Esophagus squamous epithelium (tissue), 5 donors: ENCODE data around the gene MBD5. TPM values are rescaled to one million over a fixed set of nuclear protein-coding genes. Genes with fewer than 3 reads are reported as not detected.

Experiments used
- DNase-seq: peaks from one replicate; lab custom pipeline; 2025; lab: John Stamatoyannopoulos, UW
- H3K27ac ChIP-seq, 4 donors: fragments of 200-600 bp; sonication (generic); one replicate each; pipeline ENCODE4 v1.5.1; 2016 to 2019; ENCODE audit warnings: mild to moderate bottlenecking in 1 of 4
- H3K27me3 ChIP-seq, 4 donors: fragments of 200-600 bp; sonication (generic); 1 replicate in 3 of 4; 2 replicates in 1 of 4; pipeline versions ENCODE4 v1.5.1 to v1.6.0; 2017 to 2021; ENCODE audit warnings: antibody characterized with exemption in 1 of 4
- H3K36me3 ChIP-seq, 3 donors: fragments of 200-600 bp; sonication (generic); one replicate each; pipeline ENCODE4 v1.5.1; 2016 to 2019
- H3K4me1 ChIP-seq, 3 donors: fragments of 200-600 bp; sonication (generic); one replicate each; pipeline ENCODE4 v1.5.1; 2017 to 2019
- H3K4me3 ChIP-seq, 4 donors: fragments of 200-600 bp; sonication (generic); 1 replicate in 3 of 4; 2 replicates in 1 of 4; pipeline ENCODE4 v1.5.1; 2016 to 2019; ENCODE audit warnings: mild to moderate bottlenecking in 2 of 4, moderate library complexity in 1 of 4
- H3K9me3 ChIP-seq, 3 donors: fragments of 200-600 bp; sonication (generic); one replicate each; pipeline ENCODE4 v1.5.1; 2016 to 2019
- CTCF ChIP-seq, 6 experiments: fragments of 450-650 bp in 4 of 6; fragments of 200-600 bp in 2 of 6; sonication (generic) in 2 of 6; IDR thresholded peaks; one replicate each; pipeline ENCODE4 v1.5.1; 2016 to 2019; ENCODE audit warnings: antibody characterized with exemption in 6 of 6, mild to moderate bottlenecking in 4 of 6, moderate library complexity in 4 of 6
- POLR2A ChIP-seq, 4 donors: fragments of 450-650 bp; IDR thresholded peaks; one replicate each; pipeline ENCODE4 v1.6.1; 2017; ENCODE audit warnings: antibody characterized with exemption in 4 of 4, mild to moderate bottlenecking in 4 of 4, moderate library complexity in 3 of 4
- WGBS, 2 donors: methylation state at CpG; one replicate each; pipeline ENCODE4 v1.1.5; 2018; 5-methylcytosine and 5-hydroxymethylcytosine counted together
- intact Hi-C: fragments of 100-400 bp; cut with DNase I; formaldehyde crosslinking; loops from one replicate; pipeline ENCODE4 v1.15.0; 2022
- total RNA-seq, 4 donors: library from RNA; depleted of rRNA; stranded (reverse); fragments of >200 nt; gene quantifications; one replicate each; pipeline ENCODE4 v1.1.0, GENCODE V29; 2016
- donor health status: DM: yes; HTN: yes; CAD: no.

Gene MBD5
- total RNA-seq, 4 donors from 2014 or later = 11.8 to 23.8 (median 14.0) TPM

GRCh38 chr2:148067801-148068200 lies 46.9 kb downstream of the MBD5 start:
- no peaks in the 10 kb centered on the region for H3K27me3 ChIP-seq
- intact Hi-C loops = no loop called here
- no peak for DNase-seq
- WGBS, 2 donors = 100% methylated on average over 1 of the region's 1 CpG; no CpG with 5 or more reads in 1 of the 2 donors
- no peak for TF ChIP-seq POLR2A (IDR thresholded peaks at IDR 0.05)
- TF ChIP-seq CTCF (IDR thresholded peaks at IDR 0.05) = no peak
- no peak overlapping the region for H3K27ac ChIP-seq
- H3K9me3 ChIP-seq = no peaks in the 10 kb centered on the region
- peaks cover 0 to 10% (median 0%) of the 10 kb centered on the region in 3 donors for H3K4me1 ChIP-seq
- H3K36me3 ChIP-seq = no peaks in the 10 kb centered on the region
- no peak overlapping the region for H3K4me3 ChIP-seq

DNA sequence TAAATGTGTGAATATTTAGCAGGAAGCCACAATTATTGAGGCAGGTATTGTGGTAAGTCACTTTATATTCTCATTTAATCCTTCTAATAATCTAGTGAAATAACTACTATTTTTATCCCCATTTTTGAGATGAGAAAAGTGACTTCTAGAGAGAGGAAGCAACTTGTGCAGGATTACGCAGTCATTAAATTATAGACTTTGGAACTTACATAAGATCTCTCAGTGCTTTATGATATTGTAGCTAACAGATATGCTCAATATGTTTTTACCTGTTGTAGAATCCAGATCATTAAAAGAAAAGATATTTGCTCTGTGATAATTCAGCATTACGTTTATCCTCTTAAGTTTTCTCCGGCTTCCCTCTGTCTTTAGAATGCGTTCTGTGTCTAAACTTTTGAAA lies 50.5 kb downstream of the MBD5 start:
- 92 to 95% methylated on average over 4 of the region's 4 CpGs for WGBS, 2 donors
- no peak for DNase-seq
- Histone ChIP-seq H3K4me3 (no peak overlapping the region), H3K27me3 (no peaks in the 10 kb centered on the region), H3K36me3 (no peaks in the 10 kb centered on the region), H3K9me3 (no peaks in the 10 kb centered on the region), H3K4me1 (no peaks in the 10 kb centered on the region), H3K27ac (no peak overlapping the region)
- intact Hi-C loops = no loop called here
- TF ChIP-seq CTCF (IDR thresholded peaks at IDR 0.05) = no peak
- no peak for TF ChIP-seq POLR2A (IDR thresholded peaks at IDR 0.05)

GRCh38 chr2:148096012-148096411 lies 75.1 kb downstream of the MBD5 start:
- no peak overlapping the region for H3K27ac ChIP-seq
- no peaks in the 10 kb centered on the region for H3K4me1 ChIP-seq
- H3K36me3 ChIP-seq = no peaks in the 10 kb centered on the region
- TF ChIP-seq POLR2A (IDR thresholded peaks at IDR 0.05) = no peak
- no peak for TF ChIP-seq CTCF (IDR thresholded peaks at IDR 0.05)
- no peak for DNase-seq
- H3K4me3 ChIP-seq = no peak overlapping the region
- intact Hi-C loops = no loop called here
- peaks cover 0 to 9% (median 0%) of the 10 kb centered on the region in 3 donors for H3K9me3 ChIP-seq
- H3K27me3 ChIP-seq = no peaks in the 10 kb centered on the region

GRCh38 chr2:148102641-148103040 lies 81.8 kb downstream of the MBD5 start:
- WGBS, 2 donors = 5 to 7% methylated on average over 1 of the region's 1 CpG
- Histone ChIP-seq H3K9me3 (no peaks in the 10 kb centered on the region), H3K4me1 (no peaks in the 10 kb centered on the region), H3K36me3 (no peaks in the 10 kb centered on the region), H3K27ac (no peak overlapping the region), H3K27me3 (no peaks in the 10 kb centered on the region), H3K4me3 (no peak overlapping the region)
- no peak for TF ChIP-seq CTCF (IDR thresholded peaks at IDR 0.05)
- no peak for TF ChIP-seq POLR2A (IDR thresholded peaks at IDR 0.05)
- intact Hi-C loops = no loop called here
- DNase-seq = no peak

GRCh38 chr2:148103946-148104345 lies 83.1 kb downstream of the MBD5 start:
- no peak for DNase-seq
- H3K27me3 ChIP-seq = no peaks in the 10 kb centered on the region
- no peaks in the 10 kb centered on the region for H3K9me3 ChIP-seq
- no peak overlapping the region for H3K27ac ChIP-seq
- no peaks in the 10 kb centered on the region for H3K4me1 ChIP-seq
- H3K36me3 ChIP-seq = no peaks in the 10 kb centered on the region
- intact Hi-C loops = no loop called here
- TF ChIP-seq POLR2A (IDR thresholded peaks at IDR 0.05) (no peak), CTCF (IDR thresholded peaks at IDR 0.05) (no peak)
- H3K4me3 ChIP-seq = no peak overlapping the region
